ENCODE measurements around the gene PLEKHG1. TPM values are rescaled to one million over a fixed set of nuclear protein-coding genes. Genes with fewer than 3 reads are reported as not detected.

The PLEKHG1 gene
- total RNA-seq, 1 donor from 2014 or later: 7.4 TPM

GRCh38 chr6:150616586-150616985 lies 16.9 kb downstream of the PLEKHG1 start:
- H3K27ac ChIP-seq (replicated peaks): peak overlapping the region; percentile 59
- H3K27me3 ChIP-seq (ENCODE audit: low read depth): no peaks in the 10 kb centered on the region
- no peaks in the 10 kb centered on the region for H3K36me3 ChIP-seq
- H3K4me3 ChIP-seq: no peak overlapping the region
- TF ChIP-seq, protein P1, sequence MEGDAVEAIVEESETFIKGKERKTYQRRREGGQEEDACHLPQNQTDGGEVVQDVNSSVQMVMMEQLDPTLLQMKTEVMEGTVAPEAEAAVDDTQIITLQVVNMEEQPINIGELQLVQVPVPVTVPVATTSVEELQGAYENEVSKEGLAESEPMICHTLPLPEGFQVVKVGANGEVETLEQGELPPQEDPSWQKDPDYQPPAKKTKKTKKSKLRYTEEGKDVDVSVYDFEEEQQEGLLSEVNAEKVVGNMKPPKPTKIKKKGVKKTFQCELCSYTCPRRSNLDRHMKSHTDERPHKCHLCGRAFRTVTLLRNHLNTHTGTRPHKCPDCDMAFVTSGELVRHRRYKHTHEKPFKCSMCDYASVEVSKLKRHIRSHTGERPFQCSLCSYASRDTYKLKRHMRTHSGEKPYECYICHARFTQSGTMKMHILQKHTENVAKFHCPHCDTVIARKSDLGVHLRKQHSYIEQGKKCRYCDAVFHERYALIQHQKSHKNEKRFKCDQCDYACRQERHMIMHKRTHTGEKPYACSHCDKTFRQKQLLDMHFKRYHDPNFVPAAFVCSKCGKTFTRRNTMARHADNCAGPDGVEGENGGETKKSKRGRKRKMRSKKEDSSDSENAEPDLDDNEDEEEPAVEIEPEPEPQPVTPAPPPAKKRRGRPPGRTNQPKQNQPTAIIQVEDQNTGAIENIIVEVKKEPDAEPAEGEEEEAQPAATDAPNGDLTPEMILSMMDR (IDR thresholded peaks at IDR 0.05; ENCODE audit: borderline replicate concordance): no peak
- intact Hi-C loops (cut with micrococcal nuclease): no loop called here
- no peaks in the 10 kb centered on the region for H3K9me3 ChIP-seq (replicated peaks)
- peaks cover 53% of the 10 kb centered on the region for H3K4me1 ChIP-seq
- DNase-seq: no peak

- H3K27ac ChIP-seq (replicated peaks): peak overlapping the region; percentile 59
- intact Hi-C loops (cut with micrococcal nuclease): no loop called here
- peaks cover 56% of the 10 kb centered on the region for H3K4me1 ChIP-seq
- no peaks in the 10 kb centered on the region for H3K27me3 ChIP-seq (ENCODE audit: low read depth)
- TF ChIP-seq, protein P1 (IDR thresholded peaks at IDR 0.05; ENCODE audit: borderline replicate concordance): no peak
- H3K36me3 ChIP-seq: no peaks in the 10 kb centered on the region
- no peaks in the 10 kb centered on the region for H3K9me3 ChIP-seq (replicated peaks)
- no peak overlapping the region for H3K4me3 ChIP-seq
- DNase-seq: no peak
Measured at GRCh38 chr6:150617062-150617461, 17.4 kb downstream of the PLEKHG1 start.

DNA sequence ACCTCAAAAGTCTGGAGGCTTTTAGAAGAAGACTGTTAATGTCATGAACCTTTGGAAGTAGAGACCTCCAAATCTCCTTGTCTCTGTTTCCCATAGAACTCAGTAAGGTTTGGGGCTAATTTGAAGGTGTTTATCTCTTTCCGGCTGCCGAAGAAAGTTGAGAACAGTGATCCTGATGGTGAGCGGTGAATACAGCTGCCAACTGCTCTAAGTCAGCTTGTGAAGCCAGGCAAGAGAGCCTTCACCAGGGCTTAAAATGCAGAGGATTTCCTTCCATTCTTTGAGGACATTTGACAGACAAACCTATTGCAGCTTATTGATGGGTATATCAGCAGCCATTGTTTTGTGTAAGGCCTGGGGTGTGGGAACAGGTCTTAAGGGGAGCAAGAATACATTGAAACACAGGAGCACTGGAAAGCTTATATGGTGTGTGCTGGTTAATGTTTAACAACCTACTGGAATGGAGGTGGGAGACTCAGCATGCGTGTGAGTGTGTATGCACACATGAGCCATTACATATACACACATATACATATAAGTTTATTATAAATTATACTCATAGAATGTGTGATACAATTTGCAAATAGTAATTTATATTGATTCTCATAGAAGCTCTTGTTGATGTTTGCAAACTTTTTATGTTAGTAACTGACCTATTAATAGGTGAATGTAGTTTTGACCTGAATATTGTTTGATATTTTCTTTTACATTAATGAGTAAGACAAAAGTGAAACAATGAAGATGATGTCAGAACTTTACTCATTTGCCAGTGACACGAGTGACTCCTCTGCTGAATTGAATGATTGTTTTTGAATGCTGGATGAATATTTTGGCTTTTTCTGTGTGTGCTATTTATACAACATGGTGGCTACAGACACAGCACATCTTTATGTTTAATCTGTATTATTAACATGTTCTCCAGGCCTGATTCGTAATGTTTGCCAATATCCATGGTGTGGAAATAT lies 18.1 kb downstream of the PLEKHG1 start:
- H3K9me3 ChIP-seq (replicated peaks): no peaks in the 10 kb centered on the region
- DNase-seq: no peak
- H3K27ac ChIP-seq (replicated peaks): peak overlapping the region; percentile 59
- H3K4me1 ChIP-seq: peaks cover 64% of the 10 kb centered on the region
- H3K4me3 ChIP-seq: no peak overlapping the region
- TF ChIP-seq, protein P1 (IDR thresholded peaks at IDR 0.05; ENCODE audit: borderline replicate concordance): no peak
- no peaks in the 10 kb centered on the region for H3K27me3 ChIP-seq (ENCODE audit: low read depth)
- H3K36me3 ChIP-seq: no peaks in the 10 kb centered on the region
- intact Hi-C loops (cut with micrococcal nuclease): no loop called here

- Histone ChIP-seq H3K4me3 (no peak overlapping the region), H3K9me3 (replicated peaks) (no peaks in the 10 kb centered on the region), H3K27me3 (ENCODE audit: low read depth) (no peaks in the 10 kb centered on the region), H3K36me3 (no peaks in the 10 kb centered on the region), H3K4me1 (peaks cover 77% of the 10 kb centered on the region), H3K27ac (replicated peaks) (peak overlapping the region; percentile 59)
- intact Hi-C loops (cut with micrococcal nuclease): no loop called here
- TF ChIP-seq, protein P1 (IDR thresholded peaks at IDR 0.05; ENCODE audit: borderline replicate concordance): no peak
- no peak for DNase-seq
Measured at GRCh38 chr6:150619275-150619674, 19.6 kb downstream of the PLEKHG1 start.

GRCh38 chr6:150620244-150620643 lies 20.6 kb downstream of the PLEKHG1 start:
- H3K9me3 ChIP-seq (replicated peaks): no peaks in the 10 kb centered on the region
- H3K27me3 ChIP-seq (ENCODE audit: low read depth): no peaks in the 10 kb centered on the region
- no peak overlapping the region for H3K4me3 ChIP-seq
- intact Hi-C loops (cut with micrococcal nuclease): no loop called here
- peak overlapping the region; percentile 28 for H3K27ac ChIP-seq (replicated peaks)
- DNase-seq: no peak
- peaks cover 77% of the 10 kb centered on the region for H3K4me1 ChIP-seq
- TF ChIP-seq, protein P1 (IDR thresholded peaks at IDR 0.05; ENCODE audit: borderline replicate concordance): no peak
- no peaks in the 10 kb centered on the region for H3K36me3 ChIP-seq
